ENCODE data around the gene POLR3E.
"Not testable (repeated sequence)": the region's sequence is repeated elsewhere in the genome, so short reads cannot be mapped to it uniquely, and the experiment has no call there.

The POLR3E gene

DNA sequence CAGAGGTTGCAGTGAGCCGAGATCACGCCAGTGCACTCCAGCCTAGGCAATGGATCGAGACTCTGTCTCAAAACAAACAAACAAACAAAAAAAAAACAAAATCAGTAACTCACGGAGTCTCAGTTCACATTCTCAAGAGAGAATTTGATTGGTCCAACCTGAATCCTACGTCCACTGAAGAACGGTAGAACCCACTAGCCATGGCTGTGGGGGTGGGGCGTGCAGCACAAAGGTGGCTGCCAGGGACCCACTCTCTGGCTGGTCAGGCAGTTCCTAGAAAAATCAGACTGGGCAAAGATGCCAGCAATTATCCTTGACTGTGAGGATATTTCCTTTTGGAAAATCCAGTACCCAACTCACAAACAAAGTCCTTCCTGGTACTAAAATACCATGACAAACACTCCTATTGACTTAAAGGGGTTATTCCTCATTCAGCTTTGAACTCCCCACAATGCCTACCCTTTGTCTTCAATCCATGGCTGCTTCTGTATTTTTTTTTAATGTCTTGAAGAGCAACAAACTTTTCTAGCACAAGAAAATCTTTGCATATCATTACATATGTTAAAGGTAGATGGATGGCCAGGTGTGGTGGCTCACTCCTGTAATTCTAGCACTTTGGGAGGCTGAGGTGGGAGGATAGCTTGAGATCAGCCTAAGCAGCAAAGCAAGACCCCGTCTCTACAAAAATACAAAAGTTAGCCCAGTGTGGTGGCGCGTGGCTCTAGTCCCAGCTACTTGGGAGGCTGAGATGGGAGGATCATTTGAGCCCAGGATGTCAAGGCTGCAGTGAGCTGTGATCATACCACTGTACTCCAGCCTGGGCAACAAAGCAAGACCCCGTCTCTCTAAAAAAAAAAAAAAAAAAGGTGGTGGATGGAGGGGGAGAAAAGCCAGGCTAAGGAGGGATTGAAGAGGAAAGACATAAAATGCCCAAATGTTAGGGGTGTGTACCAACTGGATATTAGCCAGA lies 3.8 kb upstream of the POLR3E start:
- DNase-seq = no peak

DNA sequence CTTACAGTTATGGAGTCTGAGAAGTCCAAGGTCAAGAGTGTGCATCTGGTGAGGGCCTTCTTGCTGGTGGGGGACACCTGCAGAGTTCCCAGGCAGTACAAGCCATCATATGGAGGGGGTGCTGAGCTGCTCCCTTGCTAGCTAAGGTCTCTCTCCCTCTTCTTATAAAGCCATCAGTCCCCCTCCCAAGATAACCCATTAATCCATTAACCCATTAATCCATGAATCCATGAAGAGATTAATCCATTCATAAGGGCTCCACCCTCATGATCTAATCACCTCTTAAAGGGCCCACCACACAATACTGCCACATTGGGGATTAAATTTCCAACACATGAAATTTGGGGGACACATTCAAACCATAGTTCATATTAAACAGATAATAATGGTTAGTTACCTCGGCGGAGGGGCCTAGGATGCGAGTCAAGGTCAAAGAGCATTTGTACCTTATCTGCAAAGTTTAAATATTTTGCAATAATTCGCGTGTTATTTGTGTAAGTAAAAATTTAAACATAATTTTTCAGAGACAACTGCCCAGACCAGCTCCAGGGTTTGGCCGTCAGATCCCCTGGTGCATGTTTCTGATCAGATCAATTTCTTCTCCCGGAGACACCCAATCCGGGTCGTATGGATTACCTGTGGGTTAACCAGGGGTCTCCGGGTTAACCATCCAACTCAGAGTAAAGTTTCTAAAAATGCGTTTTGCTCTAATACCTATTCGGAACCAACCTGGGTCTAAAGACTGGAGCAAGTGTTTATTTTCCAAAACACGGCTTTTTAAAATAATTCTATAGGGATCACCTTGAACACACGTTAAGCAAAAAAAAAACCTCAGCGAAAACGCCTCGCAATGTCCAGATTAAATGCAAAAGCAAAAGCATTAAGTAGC lies 740 bp upstream of the POLR3E start:
- DNase-seq = no peak

DNA sequence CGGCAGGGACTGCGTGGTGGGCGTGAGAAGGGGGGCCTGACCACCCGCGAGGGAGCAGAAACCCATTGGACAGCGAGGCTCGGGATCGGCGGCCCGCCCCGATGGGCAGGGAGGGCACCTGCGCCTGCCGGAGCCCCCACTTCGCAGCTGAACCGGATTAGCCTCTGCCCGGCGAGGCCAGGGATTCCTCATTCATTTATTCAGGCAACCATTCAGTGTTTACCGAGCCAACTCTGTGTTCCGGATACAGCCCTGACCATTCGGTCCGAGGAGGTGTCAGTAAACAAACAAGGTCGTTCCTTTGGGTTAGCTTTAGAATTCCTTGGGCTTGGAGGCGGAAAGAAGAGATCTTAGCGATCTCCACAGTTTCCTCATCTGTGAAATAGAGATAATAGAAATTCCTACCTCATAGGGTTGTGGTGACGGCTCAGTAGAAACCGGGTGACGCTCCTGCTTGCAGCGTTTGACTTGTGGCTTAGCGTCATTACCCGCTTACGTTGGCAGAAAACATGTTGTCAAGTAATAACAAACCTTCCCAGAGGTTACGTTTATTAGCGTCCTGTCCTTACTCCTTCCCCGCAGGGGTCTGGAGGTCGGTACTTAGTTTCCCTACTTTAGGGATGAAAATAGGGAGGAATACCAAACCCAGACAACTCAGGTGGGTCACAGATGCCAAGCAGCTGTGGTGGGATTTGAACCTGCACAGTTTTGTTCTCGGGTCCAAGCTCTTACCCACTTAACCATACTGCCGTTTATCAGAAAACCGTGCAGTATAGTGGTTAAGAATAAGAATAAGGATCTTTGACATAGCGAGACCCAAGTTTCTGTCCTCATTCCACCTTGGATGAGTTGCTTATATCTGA lies 893 bp downstream of the POLR3E start:
- peak; percentile 89 for DNase-seq

DNA sequence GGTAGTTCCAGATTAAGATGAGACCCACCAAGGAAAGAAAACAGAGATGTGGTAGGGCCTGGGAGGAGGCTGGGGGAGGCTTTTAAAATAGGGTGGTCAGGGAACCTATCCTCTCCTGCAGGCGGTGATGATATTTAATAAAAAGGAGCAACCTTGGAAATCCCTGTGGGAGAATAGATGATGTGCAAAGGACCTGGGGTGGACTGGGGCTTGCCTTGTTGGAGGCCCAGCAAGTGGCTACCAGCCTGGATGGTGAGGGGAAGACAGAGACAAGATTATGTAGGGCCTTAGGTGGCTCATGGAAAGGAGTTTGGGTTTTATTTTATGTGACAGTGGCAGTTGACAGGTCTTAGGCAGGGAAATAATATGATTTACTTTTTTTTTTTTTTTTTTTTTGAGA lies 1.8 kb downstream of the POLR3E start:
- no peak for DNase-seq

DNA sequence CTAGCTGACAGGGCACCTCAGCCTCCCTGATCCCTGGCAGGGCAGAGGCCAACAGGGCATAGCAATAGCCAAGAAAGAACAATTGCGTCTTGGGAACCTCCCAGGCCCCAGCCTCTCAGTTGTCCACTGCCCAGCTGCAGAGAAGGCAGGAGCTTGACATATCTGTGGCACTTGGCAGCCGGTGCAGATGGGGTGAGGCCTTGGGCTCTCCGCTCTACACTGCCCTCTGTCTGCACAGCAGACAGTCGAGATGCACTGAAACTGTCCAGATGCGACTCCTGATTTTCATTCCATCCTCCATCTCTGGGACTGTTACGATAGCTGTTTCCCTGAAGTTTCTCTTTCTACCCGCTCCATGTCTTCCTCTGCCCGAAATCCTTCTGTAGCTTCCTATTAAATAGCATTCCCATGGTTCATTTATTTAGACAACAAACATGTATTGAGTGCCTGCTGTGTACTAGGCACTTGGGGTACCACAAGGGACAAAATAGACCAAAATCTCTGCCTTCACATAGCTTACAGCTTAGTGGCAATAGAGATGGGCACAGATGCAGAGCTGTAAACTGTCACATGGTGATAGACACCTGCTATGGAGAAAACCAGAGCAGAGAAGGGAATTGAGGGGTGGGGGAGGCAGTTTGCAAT lies 3.3 kb downstream of the POLR3E start:
- peak; percentile 48 for DNase-seq

DNA sequence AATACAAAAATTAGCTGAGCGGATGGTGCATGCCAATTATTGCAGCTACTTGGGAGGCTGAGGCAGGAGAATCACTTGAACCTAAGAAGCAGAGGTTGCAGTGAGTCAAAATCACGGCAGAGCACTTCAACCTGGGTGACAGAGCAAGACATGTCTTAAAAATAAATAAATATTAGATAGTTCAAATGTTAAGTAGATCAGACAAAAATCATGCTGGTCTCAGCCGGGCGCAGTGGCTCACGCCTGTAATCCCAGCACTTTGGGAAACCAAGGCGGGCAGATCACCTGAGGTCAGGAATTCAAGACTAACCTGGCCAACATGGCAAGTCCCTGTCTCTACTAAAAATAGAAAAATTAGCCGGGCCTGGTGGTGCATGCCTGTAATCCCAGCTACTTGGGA lies 4.2 kb downstream of the POLR3E start:
- DNase-seq = not testable (repeated sequence)

DNA sequence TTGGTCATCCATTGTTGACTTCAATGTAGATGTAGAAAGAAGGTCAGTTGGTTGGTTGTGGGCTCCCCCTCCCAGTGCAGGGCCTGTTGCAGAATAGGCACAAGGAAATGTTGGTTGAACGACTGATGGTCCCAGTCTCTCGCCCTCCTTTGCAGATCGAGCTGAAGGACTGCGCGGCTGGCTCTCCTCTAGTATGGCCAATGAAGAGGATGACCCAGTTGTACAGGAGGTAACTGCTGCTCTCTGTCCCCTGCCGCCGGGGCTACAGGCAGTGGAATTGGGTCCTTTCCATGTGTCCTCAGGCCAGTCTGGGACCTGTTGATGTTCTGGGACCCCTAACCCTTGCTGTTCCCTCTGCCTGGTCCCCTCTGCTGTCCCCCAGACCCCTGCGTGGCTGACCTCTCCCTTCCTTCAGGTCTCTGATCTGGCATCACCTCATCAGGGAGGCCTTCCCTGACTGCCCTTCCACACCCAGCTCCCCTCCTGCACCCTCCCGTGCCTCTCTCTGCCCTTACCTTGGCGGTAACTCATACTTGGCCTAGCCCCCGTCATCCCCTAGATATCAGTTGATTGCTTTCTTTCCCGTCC lies 5.7 kb downstream of the POLR3E start:
- no peak for DNase-seq

DNA sequence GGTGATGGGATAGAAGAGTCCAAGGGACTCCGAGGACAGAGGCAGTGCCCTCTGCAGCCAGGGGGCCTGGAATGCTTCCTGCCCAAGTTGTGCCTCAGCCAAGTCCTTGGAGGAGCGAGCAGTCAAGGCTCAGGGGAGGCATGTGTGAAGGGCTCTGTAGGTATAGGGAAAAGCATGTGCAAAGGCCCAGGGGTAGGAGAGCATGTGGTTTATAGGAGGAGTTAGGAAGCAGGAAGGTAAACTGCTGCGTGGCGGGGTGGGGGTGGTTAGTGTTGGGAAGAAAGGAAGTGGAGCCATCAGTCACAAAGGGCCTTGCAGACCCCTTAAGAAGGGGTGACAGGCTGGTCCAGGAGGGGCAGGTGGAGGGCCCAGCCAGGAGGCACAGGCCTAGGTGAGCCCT lies 7.2 kb downstream of the POLR3E start:
- no peak for DNase-seq

DNA sequence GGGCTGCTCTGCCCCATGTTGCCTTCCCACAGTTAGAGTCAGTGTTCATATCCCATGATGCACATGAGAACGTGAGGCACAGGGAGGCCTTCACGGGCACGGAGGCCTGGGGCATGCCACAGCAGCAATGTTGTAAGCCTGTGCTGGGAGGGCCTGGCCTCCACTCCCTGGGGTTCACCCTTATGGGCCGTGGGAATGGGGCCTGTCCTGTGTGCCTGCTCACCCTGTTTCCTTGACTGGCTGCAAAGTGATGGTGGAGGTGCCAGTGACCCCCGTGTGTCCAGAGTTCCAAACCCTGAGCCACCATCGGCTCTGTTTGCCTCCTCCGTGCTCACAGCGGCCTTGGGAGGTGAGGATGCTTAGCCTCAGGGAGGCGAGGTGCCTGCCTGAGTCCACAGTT lies 9.6 kb downstream of the POLR3E start:
- no peak for DNase-seq

DNA sequence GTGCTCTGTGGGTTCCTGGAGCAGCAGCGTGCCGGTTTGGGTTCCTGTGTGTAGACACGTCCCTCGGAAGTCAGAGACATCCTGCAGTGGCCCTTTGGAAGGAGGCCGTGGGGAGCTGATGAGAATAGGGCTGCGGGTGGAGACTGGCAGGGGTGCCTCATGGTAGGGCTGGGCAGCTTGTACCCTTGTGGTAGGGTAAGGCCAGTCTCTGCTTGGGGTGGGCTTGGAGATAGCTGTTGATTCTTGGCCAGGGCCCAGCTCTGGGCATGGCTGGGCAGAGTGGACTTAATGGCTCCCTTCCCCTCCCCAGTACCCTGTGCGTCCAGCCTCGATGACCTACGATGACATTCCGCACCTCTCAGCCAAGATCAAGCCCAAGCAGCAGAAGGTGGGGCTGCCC lies 10.6 kb downstream of the POLR3E start:
- DNase-seq = no peak

DNA sequence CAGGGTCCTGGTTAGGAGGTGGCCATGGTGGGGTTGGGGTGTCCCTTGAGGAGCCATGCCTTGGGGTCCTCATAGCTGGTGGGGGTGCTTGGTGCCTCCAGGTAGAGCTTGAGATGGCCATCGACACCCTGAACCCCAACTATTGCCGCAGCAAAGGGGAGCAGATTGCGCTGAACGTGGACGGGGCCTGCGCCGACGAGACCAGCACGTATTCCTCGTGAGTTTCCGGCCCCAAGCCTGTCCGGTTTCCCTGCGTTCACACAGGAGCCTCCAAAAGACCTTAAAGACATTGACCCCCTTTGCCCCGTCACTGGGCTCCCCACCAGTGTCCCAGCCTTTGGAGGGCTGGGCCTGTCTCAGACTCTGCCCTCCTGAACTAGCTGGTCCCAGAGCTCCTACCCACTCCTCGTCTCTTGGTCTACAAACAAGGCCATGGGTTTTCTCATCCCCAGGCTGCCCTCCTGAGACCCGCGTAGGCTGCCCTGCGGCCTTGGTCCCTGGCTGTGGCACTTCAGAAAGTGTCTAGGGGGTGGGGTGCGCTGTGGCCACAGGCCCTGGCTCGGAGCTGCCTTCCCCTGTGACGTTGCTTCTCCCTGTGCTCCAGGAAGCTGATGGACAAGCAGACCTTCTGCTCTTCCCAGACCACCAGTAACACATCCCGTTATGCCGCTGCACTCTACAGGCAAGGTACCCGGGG lies 11.8 kb downstream of the POLR3E start:
- no peak for DNase-seq

DNA sequence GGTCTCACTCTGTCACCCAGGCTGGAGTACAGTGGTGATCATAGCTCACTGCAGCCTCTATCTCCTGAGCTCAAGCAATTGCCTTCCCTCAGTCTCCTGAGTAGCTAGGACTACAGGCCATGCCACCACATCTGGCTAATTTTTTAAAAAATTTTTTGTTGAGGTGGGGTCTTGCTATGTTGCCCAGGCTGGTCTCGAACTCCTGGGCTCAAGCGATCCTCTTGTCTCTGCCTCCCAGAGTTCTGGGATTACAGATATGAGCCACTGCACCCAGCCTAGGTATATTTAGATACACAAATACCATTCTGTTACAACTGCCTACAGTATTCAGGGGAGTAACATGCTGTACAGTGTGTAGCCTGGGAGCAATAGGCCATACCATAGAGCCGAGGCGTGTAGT lies 14.3 kb downstream of the POLR3E start:
- DNase-seq = no peak

DNA sequence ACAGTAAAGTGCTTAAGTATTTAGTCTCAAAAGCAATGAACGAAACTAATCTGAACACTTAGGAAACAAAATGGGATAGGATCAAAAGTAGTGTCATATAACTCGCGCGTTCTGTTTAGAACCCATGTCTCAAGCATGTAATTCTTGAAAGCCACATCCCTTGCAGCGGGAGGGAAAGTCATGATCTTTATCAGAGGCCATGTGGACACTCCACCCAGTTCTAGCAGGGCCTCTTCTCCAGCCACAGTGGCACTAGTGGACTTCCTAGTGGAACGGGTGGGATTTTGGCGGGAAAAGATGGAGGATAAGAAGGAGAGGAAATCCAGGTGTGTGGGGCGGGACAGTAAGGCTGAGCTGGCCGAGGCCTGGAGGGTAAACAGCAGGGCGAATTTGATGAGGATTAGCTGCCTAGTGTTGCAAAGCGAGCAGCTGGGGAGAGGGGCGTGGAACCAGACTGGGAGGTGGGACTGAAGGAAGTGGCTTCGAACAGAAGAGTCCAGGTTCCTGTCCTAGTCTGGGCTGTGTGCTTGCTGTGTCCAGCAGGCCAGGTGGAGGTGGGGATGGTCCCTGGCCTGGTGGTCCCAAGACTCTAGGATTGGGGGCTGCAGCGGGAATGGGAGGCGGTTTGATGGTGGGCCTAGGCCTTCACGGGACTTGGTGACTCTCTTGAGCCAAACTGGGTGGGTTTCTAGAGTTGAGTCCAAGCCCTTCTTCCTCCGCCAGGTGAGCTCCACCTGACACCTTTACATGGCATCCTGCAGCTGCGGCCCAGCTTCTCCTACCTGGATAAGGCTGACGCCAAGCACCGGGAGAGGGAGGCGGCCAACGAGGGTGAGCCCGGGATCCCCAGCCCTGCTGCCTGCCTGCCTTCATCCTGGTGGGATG lies 15.9 kb downstream of the POLR3E start:
- DNase-seq = no peak

DNA sequence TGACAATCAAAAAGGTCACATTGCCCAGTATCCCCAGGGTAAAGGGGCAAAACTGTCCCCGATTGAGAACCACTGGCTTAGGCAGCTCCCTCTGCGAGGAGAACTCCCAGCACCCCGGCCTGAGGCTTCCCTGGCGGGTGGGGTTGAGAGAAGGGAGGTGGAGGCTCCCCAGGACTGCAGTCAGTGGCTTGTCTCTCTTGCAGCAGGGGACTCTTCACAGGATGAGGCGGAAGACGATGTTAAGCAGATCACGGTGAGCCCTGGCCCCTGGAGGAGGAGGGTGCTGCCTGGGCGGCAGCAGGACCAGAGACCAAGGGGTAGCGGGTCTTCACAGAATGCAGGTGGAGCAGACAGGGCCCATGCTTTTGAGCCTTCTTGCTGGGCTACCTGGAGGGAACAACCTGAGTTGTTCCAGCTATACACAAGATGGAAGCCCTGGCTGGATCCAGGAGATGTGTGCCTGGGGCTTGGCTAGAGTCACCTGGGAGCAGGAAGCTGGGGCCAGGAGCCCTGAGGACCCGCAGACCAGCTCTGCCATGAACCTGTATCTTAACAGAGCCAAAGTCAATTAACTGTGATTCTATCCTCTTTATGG lies 16.8 kb downstream of the POLR3E start:
- DNase-seq = no peak

DNA sequence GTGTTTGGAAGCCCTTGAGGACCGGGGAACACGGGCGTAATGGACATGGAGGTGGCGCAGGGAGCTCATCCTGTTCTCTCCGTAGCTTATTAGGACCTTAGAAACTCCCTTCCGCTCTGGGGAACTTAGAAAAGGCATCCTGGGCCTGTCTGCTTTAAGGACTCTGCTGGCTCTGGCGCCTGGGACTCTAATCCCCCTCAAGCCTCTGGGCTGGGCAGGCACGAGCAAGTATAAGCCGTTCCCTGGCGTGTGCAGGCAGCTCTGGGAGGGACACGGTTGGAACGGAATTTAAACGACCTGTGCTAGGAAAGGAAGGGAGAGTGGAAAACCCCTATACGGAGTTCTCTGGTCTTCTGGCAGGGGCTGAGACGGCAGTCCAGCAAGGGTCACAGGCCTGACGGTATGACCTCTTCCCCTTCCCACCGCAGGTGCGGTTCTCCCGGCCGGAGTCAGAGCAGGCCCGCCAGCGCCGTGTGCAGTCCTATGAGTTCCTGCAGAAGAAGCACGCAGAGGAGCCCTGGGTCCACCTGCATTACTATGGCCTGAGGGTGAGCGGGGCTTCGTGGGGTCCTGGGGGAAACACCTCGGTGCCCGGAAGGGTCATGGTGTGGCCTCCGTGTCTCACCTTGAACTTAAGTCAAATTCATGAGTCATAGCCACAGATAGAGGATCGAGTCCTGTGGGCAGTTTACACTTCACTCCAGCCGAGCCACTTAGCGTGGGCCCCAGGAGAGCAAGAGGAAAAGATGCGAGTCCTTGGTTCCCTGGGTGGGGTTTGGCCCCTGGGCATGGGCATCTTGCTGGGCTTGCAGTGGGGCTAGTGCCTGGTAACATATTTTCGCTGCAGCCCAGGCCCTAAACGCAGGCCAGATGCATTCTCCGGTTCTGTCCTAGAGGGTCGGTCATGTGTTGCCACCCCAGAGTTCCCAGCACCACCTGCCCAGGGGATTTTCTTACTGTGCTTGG lies 17.7 kb downstream of the POLR3E start:
- no peak for DNase-seq

DNA sequence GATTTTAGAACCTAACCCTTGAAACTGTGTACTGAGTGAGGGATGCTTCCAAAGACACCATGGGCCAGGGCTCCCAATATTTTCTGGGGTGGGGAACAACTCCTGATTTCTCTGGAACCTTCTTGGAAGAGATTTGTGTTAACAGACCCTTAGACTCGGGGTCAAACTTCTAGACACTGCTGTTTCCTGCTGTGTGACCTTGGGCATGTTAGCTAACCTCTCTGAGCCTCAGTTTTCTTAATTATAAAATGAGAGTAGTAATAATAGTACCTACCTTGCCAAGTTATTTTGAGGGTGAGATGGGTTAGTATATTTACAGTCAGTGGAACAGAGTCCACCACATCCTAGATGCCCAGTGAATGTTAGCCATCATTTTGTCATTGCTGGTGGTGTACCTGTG lies 18.8 kb downstream of the POLR3E start:
- no peak for DNase-seq

DNA sequence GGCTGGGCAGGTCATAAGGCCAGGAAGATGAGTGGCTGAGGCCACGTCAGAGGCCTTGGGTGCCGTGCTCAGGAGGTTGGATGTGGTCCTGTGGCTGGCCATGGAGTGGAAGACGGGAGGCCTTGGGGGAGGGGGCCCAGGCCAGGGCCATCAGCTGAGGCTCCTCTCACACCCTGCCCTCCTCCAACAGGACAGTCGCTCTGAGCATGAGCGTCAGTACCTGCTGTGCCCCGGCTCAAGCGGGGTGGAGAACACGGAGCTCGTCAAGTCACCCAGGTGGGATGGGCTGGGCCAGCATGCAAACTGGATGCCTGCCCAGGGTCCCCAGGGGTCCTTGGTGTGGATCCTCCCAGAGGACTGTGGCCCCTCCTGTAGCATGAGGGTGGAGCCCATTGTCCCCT lies 19.2 kb downstream of the POLR3E start:
- no peak for DNase-seq

DNA sequence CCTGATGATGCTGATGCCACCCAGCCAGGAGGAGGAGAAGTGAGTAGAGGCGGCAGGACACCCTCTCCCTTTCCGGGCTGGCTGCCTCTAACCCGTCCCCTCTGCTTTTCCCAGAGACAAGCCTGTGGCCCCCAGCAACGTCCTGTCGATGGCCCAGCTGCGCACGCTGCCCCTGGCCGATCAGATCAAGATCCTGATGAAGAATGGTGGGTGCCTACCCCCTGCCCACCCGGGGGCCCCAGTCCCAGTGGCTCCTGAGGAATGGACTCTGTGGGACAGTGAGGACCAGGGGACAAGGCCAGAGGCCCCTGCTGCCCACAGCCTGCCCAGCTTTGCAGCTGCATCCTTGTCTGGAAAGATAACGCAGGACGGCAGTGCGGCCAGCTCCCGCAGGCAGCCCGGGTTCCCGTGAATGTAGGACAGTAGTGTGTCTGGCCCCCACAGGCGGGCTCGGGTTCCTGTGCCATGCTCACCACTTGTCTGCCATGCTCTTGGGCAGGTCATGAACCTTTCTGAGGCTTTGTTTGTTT lies 19.9 kb downstream of the POLR3E start:
- no peak for DNase-seq

All from NCI-H2171 treated with DMSO at 0.1 percent for 48 hours (cell line).